OCI-LY7 (cell line): ENCODE results near the gene SYNGR1. TPM values are rescaled to one million over a fixed set of nuclear protein-coding genes. Genes with fewer than 3 reads are reported as not detected.

Experiments used
- BruUV-seq: library from RNA; stranded (reverse); fragments of 400-500 nt; replicated peaks from 2 replicates; lab custom pipeline; 2021; lab: Mats Ljungman, UMichigan
- CTCF ChIA-PET: fragments of 300-600 bp; sonication (Branson Sonifier 250); formaldehyde crosslinking; loops from one replicate; lab custom pipeline; 2022; ENCODE audit warnings: antibody characterized with exemption; ENCODE audit not compliant: unreplicated experiment; lab: Charles Lee
- POLR2A ChIA-PET: fragments of 300-600 bp; sonication (Branson Sonifier 250); formaldehyde crosslinking; loops from one replicate; lab custom pipeline; 2022; ENCODE audit warnings: antibody characterized with exemption; lab: Charles Lee
- DNase-seq: peaks from one replicate; pipeline ENCODE4 v3.0.0-alpha.2; 2015; ENCODE audit warnings: low spot score
- H2AFZ ChIP-seq: fragments of 200-600 bp; sonication (generic), shearing (Covaris generic); 2 replicates; pipeline ENCODE4 v1.6.1; 2014; ENCODE audit warnings: mild to moderate bottlenecking, antibody characterized with exemption, low read length, moderate library complexity
- H3K27ac ChIP-seq: fragments of 200-600 bp; sonication (generic); 2 replicates; pipeline ENCODE4 v1.5.1; 2014; ENCODE audit warnings: mixed run types, low read depth, mild to moderate bottlenecking, moderate library complexity, low read length, inconsistent platforms; ENCODE audit not compliant: poor library complexity, severe bottlenecking
- H3K36me3 ChIP-seq: fragments of 200-600 bp; sonication (generic); 2 replicates; pipeline ENCODE4 v1.6.1; 2014; ENCODE audit warnings: mild to moderate bottlenecking, antibody characterized with exemption, low read length, moderate library complexity, mixed read lengths; ENCODE audit not compliant: insufficient read depth
- H3K4me1 ChIP-seq: fragments of 200-600 bp; sonication (generic); 2 replicates; pipeline ENCODE4 v1.5.1; 2014; ENCODE audit warnings: mild to moderate bottlenecking, low read length; ENCODE audit not compliant: insufficient read depth, poor library complexity, severe bottlenecking
- H3K4me2 ChIP-seq: fragments of 200-600 bp; sonication (generic); 2 replicates; pipeline ENCODE4 v1.6.1; 2014; ENCODE audit warnings: mild to moderate bottlenecking, low read length
- H3K4me3 ChIP-seq: fragments of 200-600 bp; sonication (generic); 2 replicates; pipeline ENCODE4 v1.5.1; 2014; ENCODE audit warnings: mild to moderate bottlenecking, low read depth, low read length; ENCODE audit not compliant: poor library complexity, severe bottlenecking
- H3K79me2 ChIP-seq: fragments of 200-600 bp; sonication (generic); 2 replicates; pipeline ENCODE4 v1.6.1; 2016; ENCODE audit warnings: low read depth, mild to moderate bottlenecking, low read length, moderate library complexity, mixed read lengths; ENCODE audit not compliant: insufficient read depth
- H3K9me2 ChIP-seq: fragments of 200-600 bp; sonication (generic); 2 replicates; pipeline ENCODE4 v1.6.1; 2016; ENCODE audit warnings: mild to moderate bottlenecking, low read length, mixed read lengths; ENCODE audit not compliant: insufficient read depth
- H3K9me3 ChIP-seq: fragments of 200-600 bp; sonication (generic); 2 replicates; pipeline ENCODE4 v1.6.1; 2014; ENCODE audit warnings: mild to moderate bottlenecking, mixed run types, low read length, mixed read lengths
- H4K20me1 ChIP-seq: fragments of 200-600 bp; sonication (generic); 2 replicates; pipeline ENCODE4 v1.6.1; 2014; ENCODE audit warnings: mild to moderate bottlenecking, antibody characterized with exemption, low read length, moderate library complexity, mixed read lengths; ENCODE audit not compliant: insufficient read depth
- EZH2phosphoT487 ChIP-seq: fragments of 200-600 bp; sonication (generic); IDR thresholded peaks from 2 replicates; pipeline ENCODE4 v1.6.1; 2018; ENCODE audit warnings: low read depth, borderline replicate concordance, mild to moderate bottlenecking, mixed run types, antibody characterized with exemption, low read length, moderate library complexity, mixed read lengths
- intact Hi-C: fragments of 100-400 bp; cut with micrococcal nuclease; formaldehyde crosslinking; loops from one replicate; pipeline ENCODE4 v1.10.0; 2022; ENCODE audit not compliant: unreplicated experiment
- total RNA-seq, 2 experiments: library from RNA; depleted of rRNA in 1 of 2; stranded (reverse); fragments of >200 nt in 1 of 2; shearing (Covaris generic) in 1 of 2; gene quantifications; 2 replicates each; pipeline ENCODE4 v1.2.3, GENCODE V29; 2014 to 2022
- TF ChIP-seq, protein P1 (sequence below): fragments of 200-600 bp; sonication (generic); conservative IDR thresholded peaks from 2 replicates; pipeline ENCODE4 v1.5.1; 2014; ENCODE audit warnings: mild to moderate bottlenecking, antibody characterized with exemption, low read length, moderate library complexity, mixed read lengths

SYNGR1 gene
- total RNA-seq, 2 experiments from 2014 or later = 10.2 to 23.3 TPM

DNA sequence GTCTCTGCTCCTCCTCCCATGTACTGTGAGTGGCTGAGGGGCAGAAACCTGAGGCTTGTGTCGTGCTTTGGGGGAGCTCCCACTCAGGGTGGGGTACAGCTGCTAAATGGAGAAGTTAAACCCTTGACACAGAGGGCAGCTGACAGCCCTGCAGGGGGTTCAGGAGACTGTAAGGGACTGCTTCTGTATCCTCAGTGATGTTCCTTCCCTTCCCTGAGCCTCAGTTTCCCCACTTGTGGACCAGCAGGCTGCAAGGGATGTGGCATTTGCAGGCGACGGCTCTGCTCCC lies 15.6 kb downstream of the SYNGR1 start:
- TF ChIP-seq EZH2phosphoT487 = no peak
- TF ChIP-seq, protein P1, sequence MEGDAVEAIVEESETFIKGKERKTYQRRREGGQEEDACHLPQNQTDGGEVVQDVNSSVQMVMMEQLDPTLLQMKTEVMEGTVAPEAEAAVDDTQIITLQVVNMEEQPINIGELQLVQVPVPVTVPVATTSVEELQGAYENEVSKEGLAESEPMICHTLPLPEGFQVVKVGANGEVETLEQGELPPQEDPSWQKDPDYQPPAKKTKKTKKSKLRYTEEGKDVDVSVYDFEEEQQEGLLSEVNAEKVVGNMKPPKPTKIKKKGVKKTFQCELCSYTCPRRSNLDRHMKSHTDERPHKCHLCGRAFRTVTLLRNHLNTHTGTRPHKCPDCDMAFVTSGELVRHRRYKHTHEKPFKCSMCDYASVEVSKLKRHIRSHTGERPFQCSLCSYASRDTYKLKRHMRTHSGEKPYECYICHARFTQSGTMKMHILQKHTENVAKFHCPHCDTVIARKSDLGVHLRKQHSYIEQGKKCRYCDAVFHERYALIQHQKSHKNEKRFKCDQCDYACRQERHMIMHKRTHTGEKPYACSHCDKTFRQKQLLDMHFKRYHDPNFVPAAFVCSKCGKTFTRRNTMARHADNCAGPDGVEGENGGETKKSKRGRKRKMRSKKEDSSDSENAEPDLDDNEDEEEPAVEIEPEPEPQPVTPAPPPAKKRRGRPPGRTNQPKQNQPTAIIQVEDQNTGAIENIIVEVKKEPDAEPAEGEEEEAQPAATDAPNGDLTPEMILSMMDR = no peak
- ChIA-PET CTCF (interaction anchor here (0.5 kb wide), 1 partner anchor 164 kb away, joined by 3 read pairs; no protein-coding TSS in a partner anchor), POLR2A (no interaction called here)
- H3K4me1 ChIP-seq = peaks cover 9% of the 10 kb centered on the region
- no peaks in the 10 kb centered on the region for H3K36me3 ChIP-seq
- no peak overlapping the region for H3K4me3 ChIP-seq
- BruUV-seq = no TSS peak
- H3K9me2 ChIP-seq = no peaks in the 10 kb centered on the region
- H3K27ac ChIP-seq = no peak overlapping the region
- H3K9me3 ChIP-seq = no peaks in the 10 kb centered on the region
- no peaks in the 10 kb centered on the region for H4K20me1 ChIP-seq
- DNase-seq = no peak
- H3K4me2 ChIP-seq = no peak overlapping the region
- H2AFZ ChIP-seq = no peak overlapping the region
- no peaks in the 10 kb centered on the region for H3K79me2 ChIP-seq
- intact Hi-C loops = no loop called here

DNA sequence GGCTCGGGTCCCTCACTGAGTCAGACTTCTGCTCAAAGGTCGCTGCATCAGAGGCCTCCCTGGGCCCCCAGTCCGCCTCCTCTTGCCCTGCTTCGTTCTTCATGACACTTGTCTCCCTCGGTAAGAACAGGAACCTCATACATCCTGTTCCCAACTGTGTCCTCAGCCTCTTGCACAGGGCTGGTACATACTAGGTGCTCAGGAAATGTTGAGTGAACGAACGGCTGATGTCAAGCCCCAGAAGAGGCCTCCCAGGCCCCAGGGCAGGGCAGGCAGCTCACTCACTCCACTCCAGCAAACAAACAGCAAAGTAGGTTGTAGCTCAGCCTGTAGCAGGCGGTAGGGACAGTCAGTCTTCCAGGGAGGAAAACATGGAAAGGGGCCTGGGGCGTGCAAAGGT lies 17.2 kb downstream of the SYNGR1 start:
- H3K36me3 ChIP-seq = no peaks in the 10 kb centered on the region
- ChIA-PET CTCF (no interaction called here), POLR2A (interaction anchor here (0.6 to 0.7 kb wide), 3 partner anchors 14 to 212 kb away, joined by 3 read pairs; no protein-coding TSS in a partner anchor)
- TF ChIP-seq, protein P1 = no peak
- no peak for TF ChIP-seq EZH2phosphoT487
- H3K4me1 ChIP-seq = peaks cover 9% of the 10 kb centered on the region
- H3K79me2 ChIP-seq = no peaks in the 10 kb centered on the region
- intact Hi-C loops = no loop called here
- no TSS peak for BruUV-seq
- H3K27ac ChIP-seq = no peak overlapping the region
- no peak overlapping the region for H3K4me2 ChIP-seq
- no peaks in the 10 kb centered on the region for H4K20me1 ChIP-seq
- no peaks in the 10 kb centered on the region for H3K9me3 ChIP-seq
- H3K4me3 ChIP-seq = no peak overlapping the region
- H3K9me2 ChIP-seq = no peaks in the 10 kb centered on the region
- no peak overlapping the region for H2AFZ ChIP-seq
- no peak for DNase-seq

DNA sequence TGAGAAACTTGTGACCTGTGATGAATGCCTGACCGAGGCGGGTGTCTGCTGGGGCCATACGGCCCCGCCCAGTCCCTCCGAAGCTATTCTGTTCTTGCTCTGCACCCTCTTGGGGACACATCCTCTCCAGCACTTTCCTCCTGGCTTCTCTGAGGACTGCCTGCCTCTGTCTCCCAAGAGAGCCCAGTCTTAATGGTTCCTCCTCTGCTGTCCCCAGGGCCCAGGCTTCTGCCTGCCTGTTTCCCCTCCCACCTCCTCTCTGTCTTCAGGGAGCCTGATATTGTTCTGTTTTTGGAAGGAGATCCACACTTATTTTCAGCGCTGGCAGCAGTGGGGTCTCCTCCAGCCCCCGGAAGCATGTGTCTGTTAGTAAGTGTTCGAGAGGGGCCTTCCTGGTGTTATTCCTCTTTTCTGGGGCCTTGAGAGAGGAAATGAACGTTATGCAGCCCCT lies 18.7 kb downstream of the SYNGR1 start:
- POLR2A ChIA-PET = no interaction called here
- no peaks in the 10 kb centered on the region for H3K9me2 ChIP-seq
- no peak overlapping the region for H3K27ac ChIP-seq
- CTCF ChIA-PET = no interaction called here
- no peaks in the 10 kb centered on the region for H3K36me3 ChIP-seq
- no peak overlapping the region for H3K4me2 ChIP-seq
- no peak overlapping the region for H3K4me3 ChIP-seq
- TF ChIP-seq, protein P1 = no peak
- no peak for TF ChIP-seq EZH2phosphoT487
- H3K79me2 ChIP-seq = no peaks in the 10 kb centered on the region
- intact Hi-C loops = no loop called here
- H2AFZ ChIP-seq = no peak overlapping the region
- H3K4me1 ChIP-seq = peaks cover 9% of the 10 kb centered on the region
- DNase-seq = no peak
- BruUV-seq = no TSS peak
- H3K9me3 ChIP-seq = no peaks in the 10 kb centered on the region
- H4K20me1 ChIP-seq = no peaks in the 10 kb centered on the region
